ENCODE data around the gene STRADB.
"Not testable (repeated sequence)": the region's sequence is repeated elsewhere in the genome, so short reads cannot be mapped to it uniquely, and the experiment has no call there.

GRCh38 chr2:201483758-201484157 is 32.2 kb downstream of the STRADB start:
- not testable (repeated sequence) for TF ChIP-seq EZH2 (IDR thresholded peaks at IDR 0.05; ENCODE audit: borderline replicate concordance, low read depth, low read length, poor library complexity, severe bottlenecking); CTCF (conservative IDR thresholded peaks at IDR 0.05; ENCODE audit: low read depth, low read length)
